HepG2 (cell line): ENCODE measurements around the gene TEKT5. TPM values are rescaled to one million over a fixed set of nuclear protein-coding genes. Genes with fewer than 3 reads are reported as not detected.

Experiments used
- ATAC-seq: fragments of 200-7000 bp; cut with Tn5 transposase; 3 replicates; pipeline ENCODE4 v1.9.1; 2020; ENCODE audit warnings: mild to moderate bottlenecking, moderate library complexity
- BruUV-seq: library from RNA; stranded (reverse); fragments of 400-500 nt; replicated peaks from 2 replicates; lab custom pipeline; 2021; lab: Mats Ljungman, UMichigan
- CTCF ChIA-PET: fragments of 300-600 bp; formaldehyde crosslinking; extraction: SDS; loops from one replicate; lab custom pipeline; 2021; ENCODE audit warnings: low total read pairs, inconsistent platforms, low intra/inter-chr PET ratio; lab: Yijun Ruan, JAX
- POLR2A ChIA-PET: fragments of 350-600 bp; sonication (Branson Sonifier 250); formaldehyde crosslinking; loops from one replicate; lab custom pipeline; 2020; ENCODE audit warnings: antibody characterized with exemption, inconsistent platforms; lab: Yijun Ruan, JAX
- DNase-seq: peaks from one replicate; pipeline ENCODE4 v3.0.0-alpha.2; 2015; ENCODE audit warnings: low spot score
- FAIRE-seq: peaks from 3 replicates; lab custom pipeline; 2011; peaks lifted over from hg19 to GRCh38; lab: Jason Lieb, UNC
- H2AFZ ChIP-seq: one replicate; pipeline ENCODE4 v1.6.1; 2011; ENCODE audit warnings: low read length, inconsistent platforms
- H3K27ac ChIP-seq: fragments of 300-600 bp; 3 replicates; pipeline ENCODE4 v1.8.0; 2011; ENCODE audit warnings: mixed run types, mild to moderate bottlenecking, mixed read lengths, low read length, inconsistent platforms; ENCODE audit not compliant: insufficient read depth; ENCODE audit errors: extremely low read length
- H3K27me3 ChIP-seq, 2 experiments: fragments of 200-600 bp in 1 of 2; 2 replicates in 1 of 2; 3 replicates in 1 of 2; pipeline versions ENCODE4 v1.6.0 to v1.8.0; 2011; ENCODE audit warnings: low read length in 2 of 2, mild to moderate bottlenecking in 2 of 2, moderate library complexity in 2 of 2, inconsistent platforms in 1 of 2; ENCODE audit not compliant: insufficient read depth in 2 of 2, control insufficient read depth in 1 of 2
- H3K36me3 ChIP-seq, 2 experiments: fragments of 200-600 bp in 1 of 2; replicated peaks in 1 of 2; 2 replicates in 1 of 2; 3 replicates in 1 of 2; pipeline versions ENCODE4 v1.5.1 to v1.8.0; 2011; ENCODE audit warnings: low read length in 2 of 2, inconsistent platforms in 1 of 2; ENCODE audit not compliant: insufficient read depth in 2 of 2, control insufficient read depth in 1 of 2
- H3K4me1 ChIP-seq: 2 replicates; pipeline ENCODE4 v1.5.1; 2012; ENCODE audit warnings: low read length, inconsistent platforms; ENCODE audit not compliant: insufficient read depth
- H3K4me2 ChIP-seq: 2 replicates; pipeline ENCODE4 v1.6.0; 2011; ENCODE audit warnings: low read depth, low read length, inconsistent platforms
- H3K4me3 ChIP-seq, 3 experiments: fragments of 200-600 bp in 1 of 3; sonication (generic), shearing (Covaris generic) in 1 of 3; replicated peaks in 1 of 3; 2 replicates each; pipeline ENCODE4 v1.5.1; 2011 to 2016; ENCODE audit warnings: low read length in 3 of 3, inconsistent platforms in 2 of 3, low read depth in 2 of 3, mild to moderate bottlenecking in 2 of 3, control low read depth in 1 of 3, mixed read lengths in 1 of 3; ENCODE audit not compliant: insufficient read depth in 1 of 3
- H3K79me2 ChIP-seq: one replicate; pipeline ENCODE4 v1.6.1; 2011; ENCODE audit warnings: low read length, inconsistent platforms; ENCODE audit not compliant: insufficient read depth
- H3K9ac ChIP-seq: 2 replicates; pipeline ENCODE4 v1.6.0; 2011; ENCODE audit warnings: mild to moderate bottlenecking, low read depth, low read length, inconsistent platforms; ENCODE audit not compliant: insufficient read depth
- H3K9me3 ChIP-seq: 2 replicates; pipeline ENCODE4 v1.5.1; 2012; ENCODE audit warnings: mild to moderate bottlenecking, low read length
- H4K20me1 ChIP-seq: 2 replicates; pipeline ENCODE4 v1.6.0; 2011; ENCODE audit warnings: inconsistent platforms, mild to moderate bottlenecking, low read length, moderate library complexity; ENCODE audit not compliant: insufficient read depth
- BHLHE40 ChIP-seq: IDR thresholded peaks from 2 replicates; pipeline ENCODE4 v1.6.1; 2011; ENCODE audit warnings: low read length, improper control_type of control experiment
- FOXM1 ChIP-seq: sonication (generic); formaldehyde crosslinking; IDR thresholded peaks from 2 replicates; pipeline ENCODE4 v1.5.0; 2020; ENCODE audit warnings: missing genetic modification reagents
- GFI1 ChIP-seq: sonication (generic); formaldehyde crosslinking; IDR thresholded peaks from 2 replicates; pipeline ENCODE4 v1.5.0; 2020; ENCODE audit warnings: missing genetic modification reagents, mild to moderate bottlenecking, borderline replicate concordance
- GPN1 ChIP-seq: sonication (generic); formaldehyde crosslinking; IDR thresholded peaks from 2 replicates; pipeline ENCODE4 v1.5.1; 2020; ENCODE audit warnings: missing genetic modification reagents, borderline replicate concordance
- MNT ChIP-seq: fragments of 450-650 bp; IDR thresholded peaks from 2 replicates; pipeline ENCODE4 v1.6.1; 2016
- NR2F1 ChIP-seq, 2 experiments: fragments of 450-650 bp in 1 of 2; formaldehyde crosslinking in 1 of 2; IDR thresholded peaks; 2 replicates each; pipeline versions ENCODE4 v1.5.0 to v1.6.1; 2016 to 2020; ENCODE audit warnings: mild to moderate bottlenecking in 1 of 2, missing compliant biosample characterization in 1 of 2, missing genetic modification reagents in 1 of 2, moderate library complexity in 1 of 2
- RARA ChIP-seq: IDR thresholded peaks from 2 replicates; pipeline ENCODE4 v1.6.1; 2016; ENCODE audit warnings: missing genetic modification reagents, missing compliant biosample characterization
- SALL1 ChIP-seq: sonication (generic); formaldehyde crosslinking; IDR thresholded peaks from 2 replicates; pipeline ENCODE4 v1.8.0; 2022; ENCODE audit warnings: mild to moderate bottlenecking, missing genetic modification reagents
- TCF7L2 ChIP-seq: IDR thresholded peaks from 2 replicates; pipeline ENCODE4 v1.6.1; 2011; ENCODE audit warnings: mild to moderate bottlenecking, low read depth, low read length, moderate library complexity
- TFE3 ChIP-seq: IDR thresholded peaks from 2 replicates; pipeline ENCODE4 v1.6.1; 2016
- TSC22D2 ChIP-seq: sonication (generic); formaldehyde crosslinking; IDR thresholded peaks from 2 replicates; pipeline ENCODE4 v1.5.1; 2020; ENCODE audit warnings: missing genetic modification reagents, mild to moderate bottlenecking, borderline replicate concordance
- ZBTB7B ChIP-seq: sonication (generic); formaldehyde crosslinking; IDR thresholded peaks from 2 replicates; pipeline ENCODE4 v1.4.0; 2020; ENCODE audit warnings: missing genetic modification reagents
- ZNF296 ChIP-seq: sonication (generic); formaldehyde crosslinking; conservative IDR thresholded peaks from 2 replicates; pipeline ENCODE4 v1.5.0; 2020; ENCODE audit warnings: mild to moderate bottlenecking, missing genetic modification reagents
- ZNF343 ChIP-seq: sonication (generic); formaldehyde crosslinking; IDR thresholded peaks from 2 replicates; pipeline ENCODE4 v1.4.0; 2020; ENCODE audit warnings: mild to moderate bottlenecking, missing genetic modification reagents
- ZNF749 ChIP-seq: sonication (generic); formaldehyde crosslinking; IDR thresholded peaks from 2 replicates; pipeline ENCODE4 v1.8.0; 2022; ENCODE audit warnings: mild to moderate bottlenecking, missing genetic modification reagents, moderate library complexity, borderline replicate concordance
- WGBS: methylation state at CpG from one replicate; pipeline ENCODE4 v1.1.6; 2017; ENCODE audit warnings: low lambda C conversion rate; 5-methylcytosine and 5-hydroxymethylcytosine counted together
- in situ Hi-C: cut with HindIII; loops from 2 replicates; pipeline ENCODE4 v1.10.0; 2017; ENCODE audit warnings: low pct_unique_long_range_greater_than_20kb; ENCODE audit not compliant: extremely low pct_ligation_motif_present
- intact Hi-C: fragments of 100-400 bp; cut with micrococcal nuclease; formaldehyde crosslinking; loops from one replicate; pipeline ENCODE4 v1.10.0; 2022; ENCODE audit not compliant: unreplicated experiment
- polyA plus RNA-seq, 8 experiments: library from polyadenylated mRNA; depleted of rRNA in 3 of 8; stranded (reverse) in 7 of 8; unstranded in 1 of 8; fragments of >200 nt; fragmentation: Illumina TruSeq in 4 of 8; extraction: Trizol in 4 of 8; gene quantifications; 2 replicates each; pipeline versions ENCODE4 v1.2.1 to v1.2.3, GENCODE V29; 2011 to 2016; ENCODE audit warnings: low read depth in 4 of 8, missing spikeins in 1 of 8, mixed read lengths in 1 of 8; ENCODE audit not compliant: insufficient read depth in 1 of 8
- total RNA-seq, 5 experiments: library from RNA; depleted of rRNA; stranded (reverse); fragments of >200 nt; fragmentation: Illumina TruSeq; extraction: Trizol; gene quantifications; 2 replicates each; pipeline ENCODE4 v1.2.3, GENCODE V29; 2016; ENCODE audit warnings: low read depth in 1 of 5
- TF ChIP-seq, protein P1 (sequence below): sonication (generic); formaldehyde crosslinking; IDR thresholded peaks from 2 replicates; pipeline ENCODE4 v1.5.1; 2020; ENCODE audit warnings: mild to moderate bottlenecking, missing genetic modification reagents, moderate library complexity

The TEKT5 gene
- total and polyA plus RNA-seq, 2 of the 13 experiments (the other 11 are each of a cell fraction or from before 2014, with no cell fraction given) = 0.16 TPM; not detected in 1

DNA sequence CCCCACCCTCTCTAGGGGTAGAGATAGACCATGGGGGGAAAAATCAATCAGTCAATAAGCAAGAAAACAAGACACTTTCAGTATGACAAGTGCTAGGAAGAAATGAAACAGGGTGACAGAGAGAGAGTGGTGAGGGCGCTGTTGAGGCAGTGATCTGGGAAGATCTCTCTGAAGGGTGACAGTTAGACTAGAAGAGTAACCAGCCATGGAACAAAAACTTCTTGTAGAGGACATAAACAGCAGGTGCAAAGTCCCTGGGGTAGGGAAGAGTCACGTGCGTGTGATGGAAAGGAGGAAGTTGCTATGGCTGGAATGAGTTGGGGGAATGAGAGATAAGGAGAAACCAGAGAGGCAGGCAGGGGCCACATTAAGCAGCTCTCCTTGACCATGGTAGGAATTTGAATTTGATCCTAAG, 97.5 kb downstream of the TEKT5 start (continued):
- TF ChIP-seq SALL1 (CRISPR knock-in tag) = 0 out of 2 replicates have a peak, but pooled peaks have one; percentile 8
- TF ChIP-seq ZNF749 = no peak
- TF ChIP-seq BHLHE40 = peak; percentile 65
- peak; percentile 55; the same call in 1 of the 2 replicates for TF ChIP-seq MNT
- TF ChIP-seq ZNF343 (CRISPR knock-in tag) = no peak

DNA sequence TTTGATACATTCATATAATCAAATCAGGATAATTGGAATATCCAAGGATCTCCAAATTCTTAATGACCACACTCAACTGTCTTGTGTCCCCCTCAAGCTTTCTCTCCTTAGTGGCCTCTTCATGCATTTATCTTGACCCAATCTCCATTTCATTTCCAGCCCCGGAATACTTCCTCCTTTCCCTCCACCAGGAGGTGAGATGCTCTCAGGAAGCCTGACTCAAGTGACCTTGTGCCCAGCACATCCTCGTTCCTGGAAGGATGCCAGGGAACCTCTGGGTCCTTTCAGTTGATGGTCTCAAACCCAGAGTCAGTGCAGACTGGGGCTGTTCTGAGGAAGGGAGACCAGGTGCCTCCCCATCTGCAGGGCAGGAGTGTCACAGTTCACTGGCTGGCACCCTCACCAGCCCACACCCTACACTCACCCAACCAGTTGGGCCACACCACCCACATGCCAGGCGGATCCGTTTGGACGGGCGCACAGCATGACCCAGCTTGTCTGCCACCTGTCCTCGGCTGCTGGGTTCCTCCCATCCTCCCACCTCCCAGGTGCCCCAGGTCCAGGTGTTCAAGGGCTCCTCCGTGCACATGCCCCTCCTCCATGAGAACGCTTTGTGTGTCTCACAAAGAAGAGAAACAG, 100.3 kb downstream of the TEKT5 start:
- no peaks in the 10 kb centered on the region for H3K9me3 ChIP-seq
- H4K20me1 ChIP-seq = no peaks in the 10 kb centered on the region
- peaks cover 28% of the 10 kb centered on the region for H3K4me1 ChIP-seq
- no peak overlapping the region; the same call in 1 of the 2 replicates for H3K4me2 ChIP-seq
- no peak overlapping the region for H2AFZ ChIP-seq
- ChIA-PET CTCF (no interaction called here), POLR2A (no interaction called here)
- DNase-seq (no peak), ATAC-seq (peak; percentile 18; the same call in 2 of the 3 replicates), FAIRE-seq (no peak)
- H3K4me3 ChIP-seq = no peak overlapping the region
- no TSS peak for BruUV-seq
- intact Hi-C loops (no loop called here), in situ Hi-C loops (no loop called here)
- no peak overlapping the region for H3K9ac ChIP-seq
- no peaks in the 10 kb centered on the region for H3K79me2 ChIP-seq
- WGBS = 38% methylated on average over 9 of the region's 9 CpGs
- peaks cover 2 to 35% of the 10 kb centered on the region in 2 experiments; a peak in 4 of 5 replicates for H3K27me3 ChIP-seq
- no peaks in the 10 kb centered on the region for H3K36me3 ChIP-seq
- H3K27ac ChIP-seq = no peak overlapping the region
- TF ChIP-seq TSC22D2 (CRISPR knock-in tag) (no peak), NR2F1 (CRISPR knock-in tag; IDR thresholded peaks at IDR 0.05) (peak in 1 of 2 experiments; percentile 41; a peak in 2 of 4 replicates), TFE3 (CRISPR knock-in tag) (no peak), ZBTB7B (no peak), TCF7L2 (no peak), ZNF296 (CRISPR knock-in tag) (no peak), RARA (CRISPR knock-in tag) (0 out of 2 replicates have a peak, but pooled peaks have one; percentile 6), SALL1 (CRISPR knock-in tag) (peak; percentile 19; the same call in 1 of the 2 replicates), GFI1 (CRISPR knock-in tag) (no peak), FOXM1 (CRISPR knock-in tag) (no peak), GPN1 (CRISPR knock-in tag) (no peak)
- TF ChIP-seq, protein P1, sequence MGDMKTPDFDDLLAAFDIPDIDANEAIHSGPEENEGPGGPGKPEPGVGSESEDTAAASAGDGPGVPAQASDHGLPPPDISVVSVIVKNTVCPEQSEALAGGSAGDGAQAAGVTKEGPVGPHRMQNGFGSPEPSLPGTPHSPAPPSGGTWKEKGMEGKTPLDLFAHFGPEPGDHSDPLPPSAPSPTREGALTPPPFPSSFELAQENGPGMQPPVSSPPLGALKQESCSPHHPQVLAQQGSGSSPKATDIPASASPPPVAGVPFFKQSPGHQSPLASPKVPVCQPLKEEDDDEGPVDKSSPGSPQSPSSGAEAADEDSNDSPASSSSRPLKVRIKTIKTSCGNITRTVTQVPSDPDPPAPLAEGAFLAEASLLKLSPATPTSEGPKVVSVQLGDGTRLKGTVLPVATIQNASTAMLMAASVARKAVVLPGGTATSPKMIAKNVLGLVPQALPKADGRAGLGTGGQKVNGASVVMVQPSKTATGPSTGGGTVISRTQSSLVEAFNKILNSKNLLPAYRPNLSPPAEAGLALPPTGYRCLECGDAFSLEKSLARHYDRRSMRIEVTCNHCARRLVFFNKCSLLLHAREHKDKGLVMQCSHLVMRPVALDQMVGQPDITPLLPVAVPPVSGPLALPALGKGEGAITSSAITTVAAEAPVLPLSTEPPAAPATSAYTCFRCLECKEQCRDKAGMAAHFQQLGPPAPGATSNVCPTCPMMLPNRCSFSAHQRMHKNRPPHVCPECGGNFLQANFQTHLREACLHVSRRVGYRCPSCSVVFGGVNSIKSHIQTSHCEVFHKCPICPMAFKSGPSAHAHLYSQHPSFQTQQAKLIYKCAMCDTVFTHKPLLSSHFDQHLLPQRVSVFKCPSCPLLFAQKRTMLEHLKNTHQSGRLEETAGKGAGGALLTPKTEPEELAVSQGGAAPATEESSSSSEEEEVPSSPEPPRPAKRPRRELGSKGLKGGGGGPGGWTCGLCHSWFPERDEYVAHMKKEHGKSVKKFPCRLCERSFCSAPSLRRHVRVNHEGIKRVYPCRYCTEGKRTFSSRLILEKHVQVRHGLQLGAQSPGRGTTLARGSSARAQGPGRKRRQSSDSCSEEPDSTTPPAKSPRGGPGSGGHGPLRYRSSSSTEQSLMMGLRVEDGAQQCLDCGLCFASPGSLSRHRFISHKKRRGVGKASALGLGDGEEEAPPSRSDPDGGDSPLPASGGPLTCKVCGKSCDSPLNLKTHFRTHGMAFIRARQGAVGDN (CRISPR knock-in tag) = peak; percentile 49
